HG03460 (cell line): ENCODE measurements around the gene CCN2.
"Not testable (repeated sequence)": the region's sequence is repeated elsewhere in the genome, so short reads cannot be mapped to it uniquely, and the experiment has no call there.

Experiments
- ATAC-seq: cut with Tn5 transposase; IDR thresholded peaks from one replicate; pipeline ENCODE4 v1.9.1; 2021; ENCODE audit not compliant: unreplicated experiment

Gene CCN2

DNA sequence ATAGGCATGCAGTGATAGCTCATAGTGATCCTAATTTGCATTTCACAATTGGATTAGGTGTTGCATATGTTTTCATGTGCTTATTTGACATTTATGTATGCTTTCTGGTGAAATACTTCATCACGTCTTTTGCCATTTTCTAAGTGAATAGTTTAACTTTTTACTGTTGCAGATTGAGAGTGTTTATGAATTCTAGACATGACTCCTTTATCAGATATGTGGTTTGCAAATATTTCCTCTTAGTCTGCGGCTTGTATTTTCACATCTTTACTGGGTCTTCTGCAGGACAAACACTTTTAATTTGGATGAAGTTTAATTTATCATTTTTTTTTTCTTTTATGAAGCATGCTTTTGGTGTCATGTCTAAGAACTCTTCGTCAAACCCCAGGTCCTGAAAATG, 39.2 kb downstream of the CCN2 start:
- ATAC-seq: no peak

GRCh38 chr6:131910956-131911355, 40.2 kb downstream of the CCN2 start:
- no peak for ATAC-seq

- no peak for ATAC-seq
Observed at GRCh38 chr6:131910219-131910589, 41.0 kb downstream of the CCN2 start.

DNA sequence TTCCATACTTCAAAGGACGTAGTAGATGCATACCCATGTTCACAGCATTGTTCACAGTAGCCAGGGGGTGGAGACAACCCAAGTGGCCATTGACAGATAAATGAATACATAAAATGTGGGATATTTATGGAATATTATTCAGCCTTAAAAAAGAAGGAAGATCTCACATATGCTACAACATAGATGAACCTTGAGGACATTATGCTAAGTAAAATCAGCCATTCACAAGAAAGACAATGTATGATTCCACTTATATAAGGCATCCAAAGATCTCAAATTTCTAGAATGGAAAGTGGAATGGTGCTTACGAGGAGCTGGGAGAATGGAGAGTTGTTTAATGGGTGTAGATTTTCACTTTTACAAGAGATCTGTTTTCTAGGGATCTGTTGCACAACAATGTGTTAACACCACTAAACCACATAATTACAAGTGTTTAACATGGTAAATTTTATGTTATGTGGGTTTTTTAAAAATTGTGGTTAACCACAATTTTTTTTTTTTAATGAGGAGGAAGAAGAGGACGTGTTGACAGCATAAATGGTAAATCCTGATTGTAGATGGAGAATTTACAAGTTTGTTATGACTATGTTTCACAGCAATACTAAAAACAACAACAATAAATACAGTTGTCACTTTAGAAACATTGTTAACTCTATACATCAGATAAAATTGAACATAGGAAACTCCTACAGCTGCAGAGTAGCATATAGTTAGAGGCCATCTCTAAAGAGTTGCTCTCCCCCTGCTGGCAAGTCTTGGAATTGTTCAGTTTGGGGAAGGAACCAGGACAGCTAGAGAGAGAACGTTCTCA, 41.6 kb downstream of the CCN2 start:
- peak; percentile 99 for ATAC-seq

GRCh38 chr6:131908787-131909186, 42.4 kb downstream of the CCN2 start:
- ATAC-seq: not testable (repeated sequence)

- not testable (repeated sequence) for ATAC-seq
Observed at GRCh38 chr6:131903734-131904133, 47.4 kb downstream of the CCN2 start.

DNA sequence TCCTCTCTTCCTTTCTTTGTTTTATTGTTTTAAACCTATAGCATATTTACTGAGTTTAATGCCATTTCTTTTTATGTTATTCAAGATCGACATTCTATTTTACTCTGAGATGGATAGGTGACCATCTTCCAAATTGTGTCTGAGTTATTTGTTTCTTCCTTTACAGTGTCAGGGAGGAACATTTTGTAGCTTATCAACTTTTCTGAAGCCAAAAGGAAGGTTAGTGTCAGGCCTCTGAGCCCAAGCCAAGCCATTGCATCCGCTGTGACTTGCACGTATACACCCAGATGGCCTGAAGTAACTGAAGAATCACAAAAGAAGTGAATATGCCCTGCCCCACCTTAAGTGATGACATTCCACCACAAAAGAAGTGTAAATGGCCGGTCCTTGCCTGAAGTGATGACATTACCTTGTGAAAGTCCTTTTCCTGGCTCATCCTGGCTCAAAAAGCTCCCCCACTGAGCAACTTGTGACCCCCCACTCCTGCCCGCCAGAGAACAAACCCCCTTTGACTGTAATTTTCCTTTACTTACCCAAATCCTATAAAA, 49.8 kb downstream of the CCN2 start:
- ATAC-seq: not testable (repeated sequence)

DNA sequence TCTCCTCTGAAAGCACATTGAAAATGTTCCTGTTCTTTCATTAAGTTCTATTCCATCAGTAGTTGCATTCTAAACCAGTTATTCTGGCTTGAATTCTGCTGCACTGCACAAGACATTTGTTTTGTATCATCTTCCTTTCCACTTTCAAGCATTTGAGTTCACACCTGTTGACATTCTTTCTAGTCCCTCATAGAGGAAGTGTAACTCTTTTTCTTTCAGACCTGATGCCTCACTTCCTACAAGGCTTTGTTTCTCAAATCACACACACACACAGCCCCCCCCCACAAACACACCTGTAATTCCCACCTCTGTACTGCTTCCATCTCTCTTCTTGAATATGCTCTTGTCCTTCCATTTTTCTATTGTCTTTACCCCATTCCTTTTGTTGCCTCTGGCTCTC, 50.9 kb downstream of the CCN2 start:
- no peak for ATAC-seq

- ATAC-seq: no peak
Observed at GRCh38 chr6:131898718-131899117, 52.5 kb downstream of the CCN2 start.
